GM18502 (cell line): ENCODE results near the gene ATP8A2.

Experiments used
- ATAC-seq: cut with Tn5 transposase; IDR thresholded peaks from one replicate; pipeline ENCODE4 v1.9.1; 2021; ENCODE audit warnings: mild to moderate bottlenecking; ENCODE audit not compliant: unreplicated experiment, poor library complexity

ATP8A2 gene

GRCh38 chr13:25899464-25899863 lies 527.7 kb downstream of the ATP8A2 start:
- no peak for ATAC-seq

GRCh38 chr13:25899952-25900351 lies 528.2 kb downstream of the ATP8A2 start:
- ATAC-seq, result no peak

GRCh38 chr13:25901460-25902376 lies 529.9 kb downstream of the ATP8A2 start:
- peak; percentile 98 for ATAC-seq

GRCh38 chr13:25902455-25902854 lies 530.7 kb downstream of the ATP8A2 start:
- ATAC-seq, result no peak

GRCh38 chr13:25902891-25903341 lies 531.1 kb downstream of the ATP8A2 start:
- no peak for ATAC-seq

- ATAC-seq, result no peak
Observed at GRCh38 chr13:25904830-25905229, 533.1 kb downstream of the ATP8A2 start.

- ATAC-seq, result no peak
Observed at GRCh38 chr13:25905611-25906010, 533.8 kb downstream of the ATP8A2 start.

- ATAC-seq, result no peak
Observed at GRCh38 chr13:25906191-25906661, 534.5 kb downstream of the ATP8A2 start.

GRCh38 chr13:25908366-25908765 lies 536.6 kb downstream of the ATP8A2 start:
- no peak for ATAC-seq

- no peak for ATAC-seq
Observed at GRCh38 chr13:25910243-25910642, 538.5 kb downstream of the ATP8A2 start.

- ATAC-seq, result no peak
Observed at GRCh38 chr13:25910991-25911419, 539.2 kb downstream of the ATP8A2 start.

- no peak for ATAC-seq
Observed at GRCh38 chr13:25912961-25913360, 541.2 kb downstream of the ATP8A2 start.

GRCh38 chr13:25915840-25916518 lies 544.2 kb downstream of the ATP8A2 start:
- no peak for ATAC-seq

GRCh38 chr13:25920277-25920676 lies 548.5 kb downstream of the ATP8A2 start:
- ATAC-seq, result no peak

- no peak for ATAC-seq
Observed at GRCh38 chr13:25920931-25921330, 549.2 kb downstream of the ATP8A2 start.

- no peak for ATAC-seq
Observed at GRCh38 chr13:25922376-25922775, 550.6 kb downstream of the ATP8A2 start.

- no peak for ATAC-seq
Observed at GRCh38 chr13:25923217-25924085, 551.7 kb downstream of the ATP8A2 start.

- no peak for ATAC-seq
Observed at GRCh38 chr13:25927363-25927762, 555.6 kb downstream of the ATP8A2 start.

GRCh38 chr13:25927932-25928331 lies 556.2 kb downstream of the ATP8A2 start:
- ATAC-seq, result no peak

GRCh38 chr13:25928941-25929505 lies 557.2 kb downstream of the ATP8A2 start:
- no peak for ATAC-seq
